Choroid plexus epithelial cell (primary cell): Measurements from ENCODE around the gene CTAGE4.
"Not testable (repeated sequence)": the region's sequence is repeated elsewhere in the genome, so short reads cannot be mapped to it uniquely, and the experiment has no call there.

Experiments used
- DNase-seq: peaks from one replicate; pipeline ENCODE4 v3.0.0-alpha.2; 2010; ENCODE audit warnings: low read depth
- H3K4me3 ChIP-seq: 2 replicates; pipeline ENCODE4 v1.5.1; 2011; ENCODE audit warnings: low read depth, mild to moderate bottlenecking, control low read depth, low read length, moderate library complexity
- CTCF ChIP-seq: conservative IDR thresholded peaks from 2 replicates; pipeline ENCODE4 v1.5.1; 2011; ENCODE audit warnings: low read depth, mild to moderate bottlenecking, control low read depth, inconsistent platforms, low read length, moderate library complexity

Gene CTAGE4

DNA sequence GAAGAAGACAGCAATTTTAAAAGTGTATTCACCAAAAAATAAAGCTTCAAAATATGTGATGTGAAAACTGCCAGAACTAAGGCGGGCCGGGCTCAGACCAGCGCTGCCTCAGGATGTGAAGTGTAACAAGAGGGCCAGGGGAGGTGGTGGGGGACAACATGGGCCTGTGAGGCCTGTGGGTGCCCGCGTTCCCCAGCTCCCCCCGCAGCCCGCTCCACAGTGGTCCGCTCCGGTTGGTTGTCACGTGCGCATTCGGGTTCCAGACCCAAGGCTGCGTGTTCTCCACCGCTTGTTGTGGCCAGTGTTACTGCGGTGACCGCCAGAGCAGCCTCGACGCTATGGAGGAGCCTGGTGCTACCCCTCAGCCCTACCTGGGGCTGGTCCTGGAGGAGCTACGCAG lies at the start of gene CTAGE4:
Gene CTAGE4, plus strand, starts transcription at position 301 of the 400 bp plus-strand sequence. Its CDS starts 38 bp downstream, at position 339.
- not testable (repeated sequence) for DNase-seq, H3K4me3 ChIP-seq

GRCh38 chr7:144134116-144134515 lies 49.1 kb upstream of the CTAGE4 start:
- H3K4me3 ChIP-seq, result no peak overlapping the region
- TF ChIP-seq CTCF, result no peak
- no peak for DNase-seq

- DNase-seq, result no peak
- TF ChIP-seq CTCF, result no peak
- no peak overlapping the region for H3K4me3 ChIP-seq
These were observed 45.8 kb upstream of the CTAGE4 start for GRCh38 chr7:144137501-144137900.

DNA sequence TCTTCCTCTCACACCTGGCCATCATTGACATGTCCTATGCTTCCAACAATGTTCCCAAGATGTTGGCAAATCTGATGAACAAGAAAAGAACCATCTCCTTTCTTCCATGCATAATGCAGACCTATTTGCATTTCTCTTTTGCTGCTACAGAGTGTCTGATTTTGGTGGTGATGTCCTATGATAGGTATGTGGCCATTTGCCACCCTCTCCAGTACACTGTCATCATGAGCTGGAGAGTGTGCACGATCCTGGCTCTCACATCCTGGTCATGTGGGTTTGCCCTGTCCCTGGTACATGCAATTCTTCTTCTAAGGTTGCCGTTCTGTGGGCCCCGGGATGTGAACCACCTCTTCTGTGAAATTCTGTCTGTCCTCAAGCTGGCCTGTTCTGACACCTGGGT lies 41.1 kb upstream of the CTAGE4 start:
- no peak overlapping the region for H3K4me3 ChIP-seq
- no peak for TF ChIP-seq CTCF
- no peak for DNase-seq

GRCh38 chr7:144144426-144144825 lies 38.8 kb upstream of the CTAGE4 start:
- no peak overlapping the region for H3K4me3 ChIP-seq
- DNase-seq, result no peak
- no peak for TF ChIP-seq CTCF

- no peak for TF ChIP-seq CTCF
- no peak overlapping the region for H3K4me3 ChIP-seq
- no peak for DNase-seq
These were observed 34.9 kb upstream of the CTAGE4 start for GRCh38 chr7:144148224-144148827.

- no peak for DNase-seq
- TF ChIP-seq CTCF, result no peak
- H3K4me3 ChIP-seq, result no peak overlapping the region
These were observed 24.4 kb upstream of the CTAGE4 start for GRCh38 chr7:144158861-144159260.

DNA sequence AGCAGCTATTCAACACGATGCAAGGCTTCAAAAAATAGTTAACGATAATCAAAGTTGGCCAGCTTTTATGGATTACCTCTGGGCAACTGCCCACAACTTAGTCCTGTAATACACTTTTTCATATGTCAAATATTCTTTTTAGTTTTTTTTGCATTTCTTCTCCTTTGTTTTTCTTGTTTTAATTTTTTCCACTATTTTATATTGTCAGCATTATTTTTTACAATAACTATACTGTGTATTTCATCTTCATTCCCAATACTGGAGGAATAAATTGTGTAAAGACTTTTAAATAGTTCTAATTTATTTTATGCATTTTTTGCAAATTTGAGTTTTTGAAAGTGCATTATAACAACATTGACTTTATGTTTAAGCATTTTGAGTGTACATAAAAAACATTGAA lies 18.5 kb upstream of the CTAGE4 start:
- TF ChIP-seq CTCF, result no peak
- no peak for DNase-seq
- no peak overlapping the region for H3K4me3 ChIP-seq

GRCh38 chr7:144171594-144172350 lies 11.5 kb upstream of the CTAGE4 start:
- not testable (repeated sequence) for H3K4me3 ChIP-seq
- DNase-seq, result peak; percentile 55
